Ascending aorta (tissue), 2 donors: ENCODE data around the gene LENEP. TPM values are rescaled to one million over a fixed set of nuclear protein-coding genes. Genes with fewer than 3 reads are reported as not detected.

Experiments used
- DNase-seq, 2 donors: peaks; one replicate each; pipeline ENCODE4 v3.0.0-alpha.2; 2019; ENCODE audit warnings: low spot score in 2 of 2
- H3K27ac ChIP-seq, 2 donors: fragments of 200-600 bp; sonication (generic); one replicate each; pipeline ENCODE4 v1.5.1; 2016 to 2017; ENCODE audit warnings: mild to moderate bottlenecking in 1 of 2
- H3K27me3 ChIP-seq: fragments of 200-600 bp; sonication (generic); one replicate; pipeline ENCODE4 v1.5.1; 2017
- H3K36me3 ChIP-seq, 2 donors: fragments of 200-600 bp; sonication (generic); one replicate each; pipeline ENCODE4 v1.5.1; 2016
- H3K4me1 ChIP-seq, 2 donors: fragments of 200-600 bp; sonication (generic); one replicate each; pipeline ENCODE4 v1.5.1; 2016 to 2017; ENCODE audit warnings: mild to moderate bottlenecking in 1 of 2
- H3K4me3 ChIP-seq, 2 donors: fragments of 200-600 bp; sonication (generic); one replicate each; pipeline ENCODE4 v1.5.1; 2016 to 2017; ENCODE audit warnings: mild to moderate bottlenecking in 1 of 2
- H3K9me3 ChIP-seq, 2 donors: fragments of 200-600 bp; sonication (generic); one replicate each; pipeline ENCODE4 v1.5.1; 2016
- intact Hi-C: fragments of 100-400 bp; cut with DNase I; formaldehyde crosslinking; loops from one replicate; pipeline ENCODE4 v1.15.1; 2023
- total RNA-seq: library from RNA; depleted of rRNA; stranded (reverse); fragments of >200 nt; gene quantifications from one replicate; pipeline ENCODE4 v1.1.0, GENCODE V29; 2016
- TF ChIP-seq, protein P1 (sequence below), 3 experiments: fragments of 200-600 bp in 2 of 3; fragments of 450-650 bp in 1 of 3; sonication (generic) in 2 of 3; IDR thresholded peaks; one replicate each; pipeline ENCODE4 v1.5.1; 2016 to 2019; ENCODE audit warnings: antibody characterized with exemption in 3 of 3, mild to moderate bottlenecking in 1 of 3, moderate library complexity in 1 of 3

The LENEP gene
- total RNA-seq, 1 donor from 2014 or later: not detected

- TF ChIP-seq, protein P1, sequence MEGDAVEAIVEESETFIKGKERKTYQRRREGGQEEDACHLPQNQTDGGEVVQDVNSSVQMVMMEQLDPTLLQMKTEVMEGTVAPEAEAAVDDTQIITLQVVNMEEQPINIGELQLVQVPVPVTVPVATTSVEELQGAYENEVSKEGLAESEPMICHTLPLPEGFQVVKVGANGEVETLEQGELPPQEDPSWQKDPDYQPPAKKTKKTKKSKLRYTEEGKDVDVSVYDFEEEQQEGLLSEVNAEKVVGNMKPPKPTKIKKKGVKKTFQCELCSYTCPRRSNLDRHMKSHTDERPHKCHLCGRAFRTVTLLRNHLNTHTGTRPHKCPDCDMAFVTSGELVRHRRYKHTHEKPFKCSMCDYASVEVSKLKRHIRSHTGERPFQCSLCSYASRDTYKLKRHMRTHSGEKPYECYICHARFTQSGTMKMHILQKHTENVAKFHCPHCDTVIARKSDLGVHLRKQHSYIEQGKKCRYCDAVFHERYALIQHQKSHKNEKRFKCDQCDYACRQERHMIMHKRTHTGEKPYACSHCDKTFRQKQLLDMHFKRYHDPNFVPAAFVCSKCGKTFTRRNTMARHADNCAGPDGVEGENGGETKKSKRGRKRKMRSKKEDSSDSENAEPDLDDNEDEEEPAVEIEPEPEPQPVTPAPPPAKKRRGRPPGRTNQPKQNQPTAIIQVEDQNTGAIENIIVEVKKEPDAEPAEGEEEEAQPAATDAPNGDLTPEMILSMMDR (IDR thresholded peaks at IDR 0.05): no peak
- DNase-seq: no peak
- H3K9me3 ChIP-seq: no peaks in the 10 kb centered on the region
- intact Hi-C loops: no loop called here
- H3K36me3 ChIP-seq: no peaks in the 10 kb centered on the region
- no peak overlapping the region for H3K4me3 ChIP-seq
- H3K4me1 ChIP-seq: no peaks in the 10 kb centered on the region
- no peak overlapping the region for H3K27ac ChIP-seq
- no peaks in the 10 kb centered on the region for H3K27me3 ChIP-seq
Observed at GRCh38 chr1:155026154-155026553, 32.8 kb downstream of the LENEP start.

DNA sequence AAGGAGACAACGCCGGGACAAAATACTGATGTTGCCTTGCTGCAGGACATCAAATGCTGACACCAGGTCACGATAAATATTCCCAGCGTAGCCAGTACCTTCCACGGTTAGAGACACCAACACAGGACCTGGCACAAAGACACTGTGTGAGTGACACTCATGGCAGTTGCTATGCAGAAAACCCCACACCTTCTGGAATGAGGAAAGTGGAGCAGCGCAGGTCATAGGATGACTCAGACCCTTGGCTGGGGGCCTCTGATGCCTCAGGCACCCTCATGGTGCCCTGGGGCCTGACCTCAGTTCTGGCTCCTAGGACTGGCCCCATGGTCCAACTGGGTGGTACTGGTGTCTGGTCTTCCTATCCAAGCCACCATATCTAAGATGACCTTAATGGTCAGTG lies 33.2 kb downstream of the LENEP start:
- H3K4me1 ChIP-seq: no peaks in the 10 kb centered on the region
- TF ChIP-seq, protein P1 (IDR thresholded peaks at IDR 0.05): no peak

GRCh38 chr1:155029513-155030242 lies 36.3 kb downstream of the LENEP start:
- no peak overlapping the region for H3K27ac ChIP-seq
- no peak for DNase-seq
- TF ChIP-seq, protein P1 (IDR thresholded peaks at IDR 0.05): no peak
- no peak overlapping the region for H3K4me3 ChIP-seq
- no peaks in the 10 kb centered on the region for H3K27me3 ChIP-seq
- H3K9me3 ChIP-seq: no peaks in the 10 kb centered on the region
- no peaks in the 10 kb centered on the region for H3K36me3 ChIP-seq
- intact Hi-C loops: no loop called here
- H3K4me1 ChIP-seq: no peaks in the 10 kb centered on the region

More for the DNA sequence above, 33.2 kb downstream of the LENEP start:
- Histone ChIP-seq H3K9me3 (no peaks in the 10 kb centered on the region), H3K36me3 (no peaks in the 10 kb centered on the region), H3K27me3 (no peaks in the 10 kb centered on the region), H3K4me3 (no peak overlapping the region), H3K27ac (no peak overlapping the region)
- no peak for DNase-seq
- intact Hi-C loops: no loop called here

DNA sequence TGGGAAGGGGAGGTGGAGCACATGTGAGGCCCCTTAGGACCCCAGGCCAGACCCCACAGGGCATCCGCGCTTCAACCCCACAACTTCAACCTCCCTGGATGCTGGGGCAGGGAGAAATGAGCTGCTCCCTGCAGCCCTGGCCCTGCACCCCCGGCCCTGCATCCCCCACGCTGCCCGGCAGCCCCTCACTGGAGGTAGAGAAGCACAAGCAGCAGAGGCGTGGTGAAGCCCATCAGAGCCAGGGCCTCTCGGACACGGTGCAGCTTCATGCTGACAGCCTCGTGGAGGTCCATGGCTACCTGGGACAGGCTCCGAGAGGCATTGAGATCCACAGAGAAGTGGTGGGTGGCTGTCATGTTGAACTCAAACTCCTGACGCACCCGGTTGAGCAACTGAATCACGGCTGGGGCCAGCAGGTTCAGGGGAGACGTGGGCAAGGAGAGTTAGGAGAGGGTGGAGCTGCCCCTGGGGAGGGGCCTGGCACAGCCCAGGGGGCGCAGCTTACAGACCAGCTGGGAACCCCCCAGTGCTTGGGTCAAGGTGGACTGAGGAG lies 36.9 kb downstream of the LENEP start:
- no peaks in the 10 kb centered on the region for H3K27me3 ChIP-seq
- H3K36me3 ChIP-seq: no peaks in the 10 kb centered on the region
- DNase-seq: no peak
- H3K4me3 ChIP-seq: no peak overlapping the region
- intact Hi-C loops: no loop called here
- H3K4me1 ChIP-seq: no peaks in the 10 kb centered on the region
- H3K27ac ChIP-seq: no peak overlapping the region
- no peaks in the 10 kb centered on the region for H3K9me3 ChIP-seq
- TF ChIP-seq, protein P1 (IDR thresholded peaks at IDR 0.05): no peak

- intact Hi-C loops: no loop called here
- no peaks in the 10 kb centered on the region for H3K4me1 ChIP-seq
- no peaks in the 10 kb centered on the region for H3K36me3 ChIP-seq
- TF ChIP-seq, protein P1 (IDR thresholded peaks at IDR 0.05): no peak
- no peaks in the 10 kb centered on the region for H3K27me3 ChIP-seq
- H3K4me3 ChIP-seq: no peak overlapping the region
- H3K9me3 ChIP-seq: no peaks in the 10 kb centered on the region
- no peak for DNase-seq
- no peak overlapping the region for H3K27ac ChIP-seq
Observed at GRCh38 chr1:155030899-155031298, 37.5 kb downstream of the LENEP start.
